DND-41 (cell line): ENCODE measurements around the gene CEP126.

Source experiments
- ATAC-seq: fragments of 200-7000 bp; cut with Tn5 transposase; 3 replicates; pipeline ENCODE4 v1.9.1; 2021; ENCODE audit warnings: low read depth; ENCODE audit not compliant: insufficient read depth
- DNase-seq: peaks from one replicate; pipeline ENCODE4 v3.0.0-alpha.2; 2020
- H2AFZ ChIP-seq: 2 replicates; pipeline ENCODE4 v1.6.0; 2012; ENCODE audit warnings: low read depth, low read length
- H3K27ac ChIP-seq: 2 replicates; pipeline ENCODE4 v1.5.1; 2012; ENCODE audit warnings: low read length, inconsistent platforms
- H3K27me3 ChIP-seq: fragments of 200-600 bp; sonication (generic); 2 replicates; pipeline ENCODE4 v1.6.0; 2012; ENCODE audit warnings: low read length, mild to moderate bottlenecking, inconsistent platforms; ENCODE audit not compliant: insufficient read depth, poor library complexity
- H3K36me3 ChIP-seq: 2 replicates; pipeline ENCODE4 v1.5.1; 2012; ENCODE audit warnings: low read length, inconsistent platforms; ENCODE audit not compliant: insufficient read depth
- H3K4me1 ChIP-seq: 2 replicates; pipeline ENCODE4 v1.5.1; 2012; ENCODE audit warnings: mild to moderate bottlenecking, low read length; ENCODE audit not compliant: insufficient read depth
- H3K4me2 ChIP-seq: 2 replicates; pipeline ENCODE4 v1.6.0; 2012; ENCODE audit warnings: mild to moderate bottlenecking, moderate library complexity, low read length, inconsistent platforms; ENCODE audit not compliant: insufficient read depth
- H3K4me3 ChIP-seq, 2 experiments: fragments of 200-600 bp in 1 of 2; shearing (Covaris generic) in 1 of 2; 2 replicates each; pipeline ENCODE4 v1.5.1; 2012 to 2016; ENCODE audit warnings: inconsistent platforms in 2 of 2, low read length in 2 of 2, mild to moderate bottlenecking in 2 of 2, low read depth in 1 of 2, moderate library complexity in 1 of 2
- H3K79me2 ChIP-seq: 2 replicates; pipeline ENCODE4 v1.6.0; 2012; ENCODE audit warnings: low read length, inconsistent platforms; ENCODE audit not compliant: insufficient read depth
- H3K9ac ChIP-seq: 2 replicates; pipeline ENCODE4 v1.6.0; 2012; ENCODE audit warnings: low read depth, mild to moderate bottlenecking, inconsistent platforms, low read length, moderate library complexity
- H3K9me3 ChIP-seq: 2 replicates; pipeline ENCODE4 v1.5.1; 2012; ENCODE audit warnings: low read length, moderate library complexity, mild to moderate bottlenecking, inconsistent platforms; ENCODE audit not compliant: insufficient read depth, severe bottlenecking
- H4K20me1 ChIP-seq: 2 replicates; pipeline ENCODE4 v1.6.0; 2012; ENCODE audit warnings: low read length; ENCODE audit not compliant: insufficient read depth
- EZH2 ChIP-seq: IDR thresholded peaks from 3 replicates; pipeline ENCODE4 v1.6.1; 2012; ENCODE audit warnings: borderline replicate concordance, low read depth, mild to moderate bottlenecking, moderate library complexity, low read length, inconsistent platforms; ENCODE audit not compliant: severe bottlenecking
- TF ChIP-seq, protein P1 (sequence below): IDR thresholded peaks from 2 replicates; pipeline ENCODE4 v1.5.1; 2012; ENCODE audit warnings: borderline replicate concordance, low read length, moderate library complexity, mild to moderate bottlenecking; ENCODE audit not compliant: poor library complexity, severe bottlenecking; ENCODE audit errors: extremely low read depth

The CEP126 gene

DNA sequence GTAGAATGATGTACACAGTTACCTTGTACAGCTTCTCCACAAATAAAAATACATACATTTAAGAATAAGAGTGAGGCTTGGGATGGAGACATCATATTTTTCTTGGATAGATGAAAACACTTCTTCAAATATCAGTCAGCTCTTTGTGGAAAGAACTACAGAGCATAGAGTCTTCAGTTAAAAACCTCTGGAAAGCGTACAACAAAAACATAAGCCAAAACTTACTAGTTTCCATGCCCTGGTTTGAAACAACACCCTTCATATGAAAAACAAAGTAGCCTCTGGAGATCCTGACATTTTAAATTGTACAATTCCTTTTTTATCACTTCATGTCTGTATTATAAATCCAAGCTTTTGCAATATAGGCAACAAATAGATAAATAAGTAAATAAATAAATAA, 7.0 kb upstream of the CEP126 start:
- Histone ChIP-seq H3K9me3 (no peaks in the 10 kb centered on the region), H2AFZ (no peak overlapping the region), H4K20me1 (no peaks in the 10 kb centered on the region), H3K79me2 (no peaks in the 10 kb centered on the region), H3K27ac (no peak overlapping the region), H3K4me3 (no peak overlapping the region), H3K4me2 (no peak overlapping the region), H3K4me1 (no peaks in the 10 kb centered on the region), H3K27me3 (peaks cover 5% of the 10 kb centered on the region), H3K36me3 (no peaks in the 10 kb centered on the region), H3K9ac (no peak overlapping the region)
- ATAC-seq (no peak), DNase-seq (no peak)
- TF ChIP-seq EZH2: no peak
- TF ChIP-seq, protein P1, sequence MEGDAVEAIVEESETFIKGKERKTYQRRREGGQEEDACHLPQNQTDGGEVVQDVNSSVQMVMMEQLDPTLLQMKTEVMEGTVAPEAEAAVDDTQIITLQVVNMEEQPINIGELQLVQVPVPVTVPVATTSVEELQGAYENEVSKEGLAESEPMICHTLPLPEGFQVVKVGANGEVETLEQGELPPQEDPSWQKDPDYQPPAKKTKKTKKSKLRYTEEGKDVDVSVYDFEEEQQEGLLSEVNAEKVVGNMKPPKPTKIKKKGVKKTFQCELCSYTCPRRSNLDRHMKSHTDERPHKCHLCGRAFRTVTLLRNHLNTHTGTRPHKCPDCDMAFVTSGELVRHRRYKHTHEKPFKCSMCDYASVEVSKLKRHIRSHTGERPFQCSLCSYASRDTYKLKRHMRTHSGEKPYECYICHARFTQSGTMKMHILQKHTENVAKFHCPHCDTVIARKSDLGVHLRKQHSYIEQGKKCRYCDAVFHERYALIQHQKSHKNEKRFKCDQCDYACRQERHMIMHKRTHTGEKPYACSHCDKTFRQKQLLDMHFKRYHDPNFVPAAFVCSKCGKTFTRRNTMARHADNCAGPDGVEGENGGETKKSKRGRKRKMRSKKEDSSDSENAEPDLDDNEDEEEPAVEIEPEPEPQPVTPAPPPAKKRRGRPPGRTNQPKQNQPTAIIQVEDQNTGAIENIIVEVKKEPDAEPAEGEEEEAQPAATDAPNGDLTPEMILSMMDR: no peak

DNA sequence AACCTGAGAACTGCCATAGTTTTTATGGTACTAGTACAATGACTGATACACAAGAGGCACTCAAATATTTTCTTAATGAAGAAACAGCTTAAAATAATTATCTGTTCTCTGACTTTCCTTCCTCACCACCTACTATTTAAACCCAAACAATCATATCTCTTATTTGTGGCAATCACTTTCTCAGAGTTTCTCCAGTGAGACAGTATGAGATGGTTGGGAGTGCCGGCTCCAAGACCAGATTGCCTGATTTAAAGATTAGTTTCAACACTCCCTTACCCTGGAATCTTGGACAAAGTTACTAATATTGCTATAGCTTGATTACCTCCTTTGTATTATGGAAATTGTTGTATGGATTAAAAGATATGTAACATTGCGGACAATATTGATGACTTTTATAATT, 5.7 kb upstream of the CEP126 start:
- Histone ChIP-seq H3K9me3 (no peaks in the 10 kb centered on the region), H3K27ac (no peak overlapping the region), H4K20me1 (no peaks in the 10 kb centered on the region), H3K4me3 (no peak overlapping the region), H3K36me3 (no peaks in the 10 kb centered on the region), H3K9ac (no peak overlapping the region), H2AFZ (no peak overlapping the region), H3K79me2 (no peaks in the 10 kb centered on the region), H3K4me1 (peaks cover 2% of the 10 kb centered on the region), H3K27me3 (no peaks in the 10 kb centered on the region), H3K4me2 (no peak overlapping the region)
- ATAC-seq: no peak
- no peak for DNase-seq
- TF ChIP-seq, protein P1: no peak
- TF ChIP-seq EZH2: no peak

GRCh38 chr11:101912823-101913284, 2.0 kb upstream of the CEP126 start:
- Histone ChIP-seq H3K27ac (no peak overlapping the region), H2AFZ (no peak overlapping the region), H3K27me3 (no peaks in the 10 kb centered on the region), H3K79me2 (no peaks in the 10 kb centered on the region), H3K9ac (no peak overlapping the region), H3K36me3 (no peaks in the 10 kb centered on the region), H3K4me2 (no peak overlapping the region), H3K4me3 (no peak overlapping the region), H3K9me3 (no peaks in the 10 kb centered on the region), H3K4me1 (peaks cover 22% of the 10 kb centered on the region), H4K20me1 (no peaks in the 10 kb centered on the region)
- DNase-seq: no peak
- ATAC-seq: no peak
- TF ChIP-seq, protein P1: no peak
- no peak for TF ChIP-seq EZH2

GRCh38 chr11:101913656-101914055, 1.2 kb upstream of the CEP126 start:
- ATAC-seq: no peak
- H3K9me3 ChIP-seq: no peaks in the 10 kb centered on the region
- H3K4me3 ChIP-seq: no peak overlapping the region
- DNase-seq: no peak
- no peak overlapping the region for H3K27ac ChIP-seq
- no peaks in the 10 kb centered on the region for H4K20me1 ChIP-seq
- no peak for TF ChIP-seq EZH2
- TF ChIP-seq, protein P1: no peak
- H3K79me2 ChIP-seq: no peaks in the 10 kb centered on the region
- H2AFZ ChIP-seq: no peak overlapping the region
- H3K9ac ChIP-seq: no peak overlapping the region
- H3K27me3 ChIP-seq: no peaks in the 10 kb centered on the region
- H3K4me1 ChIP-seq: peaks cover 22% of the 10 kb centered on the region
- no peak overlapping the region for H3K4me2 ChIP-seq
- no peaks in the 10 kb centered on the region for H3K36me3 ChIP-seq
